Tibial artery (tissue), 4 donors: Measurements from ENCODE around the gene CEL.
A peak's percentile ranks its signal among the peaks of the same experiment; 100 is the strongest.

Experiments used
- DNase-seq, 2 donors: peaks; one replicate each; pipeline ENCODE4 v3.0.0-alpha.2; 2019
- H3K27ac ChIP-seq, 2 donors: fragments of 200-600 bp; sonication (generic) in 1 of 2; 1 replicate in 1 of 2; 2 replicates in 1 of 2; pipeline ENCODE4 v1.5.1; 2018 to 2019; ENCODE audit warnings: mild to moderate bottlenecking in 1 of 2
- H3K27me3 ChIP-seq, 2 donors: fragments of 200-600 bp; sonication (generic) in 1 of 2; one replicate each; pipeline versions ENCODE4 v1.5.1 to v1.6.0; 2016 to 2019
- H3K36me3 ChIP-seq, 3 donors: fragments of 200-600 bp; sonication (generic) in 2 of 3; one replicate each; pipeline ENCODE4 v1.5.1; 2016 to 2019; ENCODE audit warnings: mild to moderate bottlenecking in 2 of 3
- H3K4me1 ChIP-seq, 4 donors: fragments of 200-600 bp; sonication (generic) in 2 of 4; 1 replicate in 3 of 4; 2 replicates in 1 of 4; pipeline ENCODE4 v1.5.1; 2016 to 2019
- H3K4me3 ChIP-seq, 2 donors: fragments of 200-600 bp; sonication (generic) in 1 of 2; 1 replicate in 1 of 2; 2 replicates in 1 of 2; pipeline ENCODE4 v1.5.1; 2018 to 2019; ENCODE audit warnings: mild to moderate bottlenecking in 2 of 2
- H3K9me3 ChIP-seq, 3 donors: fragments of 200-600 bp; sonication (generic) in 1 of 3; one replicate each; pipeline ENCODE4 v1.5.1; 2016 to 2019
- intact Hi-C: fragments of 100-400 bp; cut with DNase I; formaldehyde crosslinking; loops from one replicate; pipeline ENCODE4 v1.15.0; 2023; ENCODE audit warnings: low total_unique reads
- TF ChIP-seq, protein P1 (sequence below), 2 experiments: fragments of 200-600 bp in 1 of 2; fragments of 450-650 bp in 1 of 2; IDR thresholded peaks; one replicate each; pipeline ENCODE4 v1.5.1; 2017 to 2019; ENCODE audit warnings: antibody characterized with exemption in 2 of 2, mild to moderate bottlenecking in 1 of 2, moderate library complexity in 1 of 2

Gene CEL

DNA sequence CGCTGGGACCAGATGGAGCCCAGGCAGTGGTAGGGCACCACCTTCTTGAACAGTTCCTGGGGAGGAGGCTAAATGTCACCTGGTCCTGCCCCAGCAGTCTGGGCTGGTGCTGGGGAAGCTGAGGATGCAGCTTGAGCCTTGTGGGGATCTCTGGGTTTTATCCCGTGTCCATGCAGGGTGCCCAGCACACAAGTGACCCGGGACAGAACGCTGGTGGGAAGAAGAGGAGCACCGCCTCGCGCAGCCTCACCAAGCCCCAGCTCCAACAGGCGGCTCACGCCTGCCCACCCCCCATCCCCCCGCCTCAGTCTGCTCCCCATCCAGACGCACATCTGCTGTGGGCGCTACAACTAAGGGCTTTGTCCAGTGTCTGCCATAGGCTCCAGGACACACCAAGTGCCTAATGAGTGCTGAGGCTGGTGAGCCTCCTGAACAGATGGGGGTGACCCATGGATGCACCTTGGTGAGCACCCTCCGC is 45.5 kb downstream of the CEL start:
- Histone ChIP-seq H3K27me3 (no peaks in the 10 kb centered on the region), H3K4me1 (no peaks in the 10 kb centered on the region), H3K27ac (no peak overlapping the region), H3K4me3 (no peak overlapping the region), H3K9me3 (no peaks in the 10 kb centered on the region), H3K36me3 (peaks cover 51 to 98% (median 84%) of the 10 kb centered on the region in 3 donors)
- DNase-seq: peak in 1 of 2 donors; percentile 12
- TF ChIP-seq, protein P1, sequence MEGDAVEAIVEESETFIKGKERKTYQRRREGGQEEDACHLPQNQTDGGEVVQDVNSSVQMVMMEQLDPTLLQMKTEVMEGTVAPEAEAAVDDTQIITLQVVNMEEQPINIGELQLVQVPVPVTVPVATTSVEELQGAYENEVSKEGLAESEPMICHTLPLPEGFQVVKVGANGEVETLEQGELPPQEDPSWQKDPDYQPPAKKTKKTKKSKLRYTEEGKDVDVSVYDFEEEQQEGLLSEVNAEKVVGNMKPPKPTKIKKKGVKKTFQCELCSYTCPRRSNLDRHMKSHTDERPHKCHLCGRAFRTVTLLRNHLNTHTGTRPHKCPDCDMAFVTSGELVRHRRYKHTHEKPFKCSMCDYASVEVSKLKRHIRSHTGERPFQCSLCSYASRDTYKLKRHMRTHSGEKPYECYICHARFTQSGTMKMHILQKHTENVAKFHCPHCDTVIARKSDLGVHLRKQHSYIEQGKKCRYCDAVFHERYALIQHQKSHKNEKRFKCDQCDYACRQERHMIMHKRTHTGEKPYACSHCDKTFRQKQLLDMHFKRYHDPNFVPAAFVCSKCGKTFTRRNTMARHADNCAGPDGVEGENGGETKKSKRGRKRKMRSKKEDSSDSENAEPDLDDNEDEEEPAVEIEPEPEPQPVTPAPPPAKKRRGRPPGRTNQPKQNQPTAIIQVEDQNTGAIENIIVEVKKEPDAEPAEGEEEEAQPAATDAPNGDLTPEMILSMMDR (IDR thresholded peaks at IDR 0.05): no peak
- intact Hi-C loops: no loop called here

DNA sequence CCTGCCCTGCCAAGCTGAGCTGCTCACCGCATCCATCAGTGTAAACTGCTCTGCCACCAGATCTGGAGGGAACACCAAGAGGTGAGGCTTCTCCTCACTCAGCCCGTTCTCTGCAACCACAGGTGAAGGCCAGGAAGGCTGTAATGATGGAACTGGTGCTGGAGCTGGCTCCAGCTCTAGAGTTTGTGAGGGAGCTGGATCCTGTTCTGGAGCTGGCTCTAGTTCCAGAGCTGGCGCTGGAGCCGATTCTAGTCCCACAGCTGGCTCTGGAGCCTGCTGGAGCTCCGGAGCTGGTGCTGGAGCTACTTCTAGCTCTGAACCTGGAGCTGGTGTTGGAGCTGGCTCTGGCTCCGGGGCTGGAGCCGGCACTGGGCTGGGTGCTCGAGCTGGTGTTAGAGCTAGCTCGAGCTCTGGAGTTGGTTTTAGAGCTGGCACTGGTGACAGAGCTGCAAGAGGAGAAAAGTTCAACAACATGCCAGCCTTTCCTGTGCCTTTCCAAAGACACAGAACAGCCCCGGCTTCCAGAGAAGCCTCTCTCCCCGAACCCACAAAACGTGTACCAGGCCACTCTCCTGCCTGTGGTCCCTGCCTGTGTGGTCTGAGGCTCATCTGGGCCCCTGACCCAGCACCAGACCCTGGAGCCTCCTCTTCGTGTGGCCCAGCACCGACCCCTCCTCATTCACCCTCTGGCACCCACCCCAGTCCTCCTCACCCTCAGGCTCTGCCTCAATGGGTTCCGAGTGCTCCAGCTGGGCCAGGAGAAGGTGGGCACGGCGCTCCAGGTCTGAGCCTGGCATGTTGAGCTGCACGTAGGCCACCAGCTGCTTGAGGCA is 46.4 kb downstream of the CEL start:
- no peak overlapping the region for H3K27ac ChIP-seq
- TF ChIP-seq, protein P1 (IDR thresholded peaks at IDR 0.05): no peak
- peak; percentile 15 to 38 for DNase-seq
- H3K36me3 ChIP-seq: peaks cover 44 to 91% (median 78%) of the 10 kb centered on the region in 3 donors
- H3K4me1 ChIP-seq: peaks cover 0 to 9% (median 4%) of the 10 kb centered on the region in 4 donors
- no peak overlapping the region for H3K4me3 ChIP-seq
- no peaks in the 10 kb centered on the region for H3K27me3 ChIP-seq
- H3K9me3 ChIP-seq: no peaks in the 10 kb centered on the region
- intact Hi-C loops: no loop called here

DNA sequence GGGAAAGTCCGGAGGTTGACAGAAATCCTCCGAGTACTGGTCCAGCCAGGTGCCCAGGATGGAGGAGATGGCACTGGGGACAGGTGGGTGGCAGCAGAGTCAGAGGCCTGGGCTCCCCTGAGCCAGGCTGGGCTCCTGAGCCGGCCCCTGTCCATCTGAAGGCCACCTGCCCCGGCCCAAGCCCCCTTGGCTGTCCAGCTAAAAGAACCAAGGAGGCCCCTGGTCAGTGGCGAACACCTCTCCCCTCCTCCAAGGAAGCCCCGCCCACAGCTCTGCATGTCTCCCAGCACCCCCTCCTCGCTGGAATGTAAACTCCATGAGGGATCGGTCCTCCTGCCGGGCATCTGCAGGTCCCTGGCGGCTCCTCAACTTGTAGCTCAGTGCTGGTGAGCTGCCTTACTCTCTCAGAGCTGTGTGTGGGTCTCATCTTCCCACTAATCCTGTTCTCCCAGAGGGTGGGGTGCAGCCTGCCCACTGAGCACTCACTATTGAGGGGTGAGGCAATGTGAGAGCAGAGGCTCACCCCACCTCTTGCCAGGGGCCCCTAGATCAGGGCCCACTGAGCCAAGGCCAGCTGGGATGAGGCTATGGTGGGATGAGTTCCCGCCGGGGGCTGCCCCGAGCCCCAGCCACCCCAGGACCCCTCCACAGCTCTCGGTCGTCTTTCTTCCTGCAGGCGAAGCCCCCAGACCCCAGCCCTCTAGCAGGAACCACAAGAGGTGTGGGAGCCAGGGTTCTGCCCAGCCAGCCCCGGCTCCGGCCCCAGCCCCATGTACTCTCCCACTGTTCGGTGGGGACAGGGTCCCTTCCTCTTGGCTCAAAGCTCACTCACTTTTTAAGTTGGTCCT is 47.2 kb downstream of the CEL start:
- Histone ChIP-seq H3K4me3 (no peak overlapping the region), H3K27me3 (no peaks in the 10 kb centered on the region), H3K9me3 (no peaks in the 10 kb centered on the region), H3K27ac (no peak overlapping the region), H3K4me1 (peaks cover 0 to 17% (median 13%) of the 10 kb centered on the region in 4 donors), H3K36me3 (peaks cover 44 to 82% (median 73%) of the 10 kb centered on the region in 3 donors)
- intact Hi-C loops: no loop called here
- TF ChIP-seq, protein P1 (IDR thresholded peaks at IDR 0.05): no peak
- DNase-seq: peak; percentile 20 to 61

DNA sequence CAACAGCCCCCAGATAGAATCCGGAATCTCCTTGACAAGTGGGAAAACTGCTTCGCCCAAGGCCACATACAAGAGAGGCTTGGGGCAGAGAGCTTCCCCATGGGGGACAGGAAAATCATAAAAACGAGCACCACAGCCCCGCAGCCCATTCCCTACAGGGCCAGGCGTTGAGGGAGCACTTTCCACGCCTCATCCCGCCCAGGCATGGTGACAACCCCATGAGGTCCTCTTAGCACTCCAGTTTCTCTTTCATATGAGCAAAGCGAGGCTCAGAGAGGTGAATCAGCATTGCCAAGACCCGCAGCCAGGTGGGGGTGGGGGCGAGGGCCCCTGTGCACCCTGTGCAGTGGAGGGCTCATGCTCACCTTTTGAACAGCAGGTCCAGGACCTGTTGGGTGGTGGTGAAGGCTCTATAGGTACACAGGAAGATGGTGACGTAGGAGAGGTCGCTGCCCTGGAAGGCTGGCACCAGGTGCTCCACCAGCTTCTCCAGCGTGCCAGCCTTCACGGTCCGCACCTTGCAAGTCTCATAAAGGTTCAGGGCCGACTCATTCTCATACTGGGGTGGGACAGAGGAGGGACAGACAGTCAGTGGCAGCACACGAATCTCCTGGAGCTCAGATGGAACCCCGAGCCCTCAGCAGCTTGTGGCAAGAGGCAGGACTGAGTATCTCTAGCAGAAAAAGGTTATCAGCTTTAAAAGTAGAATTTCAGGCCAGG is 48.3 kb downstream of the CEL start:
- intact Hi-C loops: no loop called here
- no peaks in the 10 kb centered on the region for H3K9me3 ChIP-seq
- H3K27ac ChIP-seq: no peak overlapping the region
- H3K27me3 ChIP-seq: no peaks in the 10 kb centered on the region
- TF ChIP-seq, protein P1 (IDR thresholded peaks at IDR 0.05): no peak
- H3K36me3 ChIP-seq: peaks cover 40 to 72% (median 62%) of the 10 kb centered on the region in 3 donors
- DNase-seq: peak; percentile 12 to 60
- peaks cover 0 to 28% (median 23%) of the 10 kb centered on the region in 4 donors for H3K4me1 ChIP-seq
- H3K4me3 ChIP-seq: no peak overlapping the region
